Measurements from ENCODE around the gene KDM1B.
A peak's percentile ranks its signal among the peaks of the same experiment; 100 is the strongest.

Gene KDM1B, protein sequence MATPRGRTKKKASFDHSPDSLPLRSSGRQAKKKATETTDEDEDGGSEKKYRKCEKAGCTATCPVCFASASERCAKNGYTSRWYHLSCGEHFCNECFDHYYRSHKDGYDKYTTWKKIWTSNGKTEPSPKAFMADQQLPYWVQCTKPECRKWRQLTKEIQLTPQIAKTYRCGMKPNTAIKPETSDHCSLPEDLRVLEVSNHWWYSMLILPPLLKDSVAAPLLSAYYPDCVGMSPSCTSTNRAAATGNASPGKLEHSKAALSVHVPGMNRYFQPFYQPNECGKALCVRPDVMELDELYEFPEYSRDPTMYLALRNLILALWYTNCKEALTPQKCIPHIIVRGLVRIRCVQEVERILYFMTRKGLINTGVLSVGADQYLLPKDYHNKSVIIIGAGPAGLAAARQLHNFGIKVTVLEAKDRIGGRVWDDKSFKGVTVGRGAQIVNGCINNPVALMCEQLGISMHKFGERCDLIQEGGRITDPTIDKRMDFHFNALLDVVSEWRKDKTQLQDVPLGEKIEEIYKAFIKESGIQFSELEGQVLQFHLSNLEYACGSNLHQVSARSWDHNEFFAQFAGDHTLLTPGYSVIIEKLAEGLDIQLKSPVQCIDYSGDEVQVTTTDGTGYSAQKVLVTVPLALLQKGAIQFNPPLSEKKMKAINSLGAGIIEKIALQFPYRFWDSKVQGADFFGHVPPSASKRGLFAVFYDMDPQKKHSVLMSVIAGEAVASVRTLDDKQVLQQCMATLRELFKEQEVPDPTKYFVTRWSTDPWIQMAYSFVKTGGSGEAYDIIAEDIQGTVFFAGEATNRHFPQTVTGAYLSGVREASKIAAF

DNA sequence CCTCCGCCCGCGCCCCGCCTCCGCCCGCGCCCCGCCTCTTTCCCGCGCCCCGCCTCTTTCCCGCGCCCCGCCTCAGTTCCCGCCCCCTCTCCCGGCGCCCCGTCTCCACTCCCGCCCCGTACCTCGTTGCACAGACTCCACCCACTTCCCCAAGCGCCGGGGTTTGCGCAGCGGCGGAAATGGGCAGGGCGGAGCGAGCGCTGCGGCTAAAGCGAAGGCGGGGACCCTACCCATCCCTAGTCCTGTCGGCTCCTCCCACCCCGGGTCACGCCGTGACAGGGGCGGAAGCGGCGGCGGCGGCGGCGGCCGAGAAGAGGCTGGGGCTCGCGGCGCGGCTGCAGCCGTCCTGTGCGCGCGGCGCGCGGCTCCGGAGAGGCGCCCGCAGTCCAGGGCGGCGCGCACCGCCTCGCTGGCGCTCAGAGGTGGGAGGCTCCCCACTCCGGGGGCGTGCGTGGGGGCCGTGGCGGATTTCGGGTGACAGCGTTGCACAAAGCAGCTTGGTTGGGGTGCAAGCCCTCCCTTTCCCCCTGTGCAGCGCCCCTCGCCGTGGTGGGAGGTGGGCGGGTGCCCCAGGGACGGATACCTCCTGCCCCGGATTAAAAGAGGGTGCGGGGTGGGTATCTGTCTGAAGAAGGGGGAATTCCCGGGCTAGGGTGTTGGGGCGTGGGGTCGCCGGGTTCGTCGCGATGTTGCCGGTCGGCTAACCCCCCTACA lies at the start of gene KDM1B:
TSS of gene KDM1B (plus strand) at position 273 of the 714 bp plus-strand sequence. CDS start 4,474 bp downstream, outside the sequence.
- peak; percentile 98 for DNase-seq (ENCODE audit: low spot score)

GRCh38 chr6:18107061-18107460 lies 48.2 kb upstream of the KDM1B start:
- DNase-seq (ENCODE audit: low spot score): no peak

DNA sequence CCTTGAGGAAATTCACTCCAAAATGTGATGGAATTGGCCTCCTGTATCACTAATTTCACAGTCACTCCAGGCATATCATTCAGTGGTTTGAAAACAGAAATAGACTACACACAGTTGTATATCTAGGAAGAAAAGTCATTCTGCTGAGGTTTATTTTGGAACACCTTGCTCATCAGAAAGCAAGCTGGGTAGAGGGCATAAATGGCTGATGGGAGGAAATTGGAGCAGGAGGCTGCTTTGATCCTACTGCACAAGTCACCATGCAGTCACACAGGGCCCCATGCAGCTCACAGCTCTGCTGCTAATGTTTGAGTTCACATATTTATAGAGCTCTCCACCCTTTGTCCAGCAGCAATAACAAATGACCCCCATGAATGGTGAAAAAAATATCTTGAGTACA lies 45.1 kb upstream of the KDM1B start:
- no peak for DNase-seq (ENCODE audit: low spot score)

DNA sequence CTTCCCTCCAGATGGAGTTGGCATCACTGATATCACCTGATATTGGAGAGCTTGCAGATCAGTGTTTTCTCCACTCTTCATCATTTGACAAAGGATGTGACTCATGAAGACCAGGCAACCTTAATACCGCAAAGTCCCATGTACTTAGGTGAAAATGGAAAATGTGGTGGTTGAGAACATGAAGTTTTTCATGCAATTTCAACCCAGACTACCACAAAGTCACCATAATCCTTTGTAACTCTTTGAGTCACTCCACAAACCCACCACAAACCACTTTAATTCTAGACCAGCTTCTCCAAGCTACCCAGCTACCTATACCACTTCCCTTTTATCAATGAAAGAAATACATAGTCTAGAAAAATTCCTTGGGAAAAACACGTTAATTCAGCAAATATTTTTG lies 39.9 kb upstream of the KDM1B start:
- DNase-seq (ENCODE audit: low spot score): no peak

DNA sequence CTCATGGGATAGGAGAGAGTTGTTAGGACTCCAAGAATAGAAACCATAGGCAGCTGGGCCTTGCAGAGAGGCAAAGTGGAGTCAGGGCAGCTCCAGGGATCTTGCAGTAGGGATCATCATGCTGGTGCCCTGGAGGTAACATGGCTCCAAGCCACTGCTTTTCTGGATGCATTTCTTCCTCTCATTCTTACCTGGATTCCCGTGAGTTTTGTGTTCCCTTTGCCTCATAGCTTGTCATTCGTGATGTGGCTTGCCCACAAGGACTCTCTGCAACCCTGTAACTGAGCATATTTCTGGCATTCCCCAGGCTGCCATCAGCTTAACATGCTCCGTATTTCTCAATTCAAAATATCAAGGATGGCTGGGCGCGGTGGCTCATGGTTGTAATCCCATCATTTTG lies 38.1 kb upstream of the KDM1B start:
- no peak for DNase-seq (ENCODE audit: low spot score)

- DNase-seq (ENCODE audit: low spot score): peak; percentile 84
Observed at GRCh38 chr6:18118330-18118729, 36.9 kb upstream of the KDM1B start.

- no peak for DNase-seq (ENCODE audit: low spot score)
Observed at GRCh38 chr6:18119236-18119635, 36.0 kb upstream of the KDM1B start.

DNA sequence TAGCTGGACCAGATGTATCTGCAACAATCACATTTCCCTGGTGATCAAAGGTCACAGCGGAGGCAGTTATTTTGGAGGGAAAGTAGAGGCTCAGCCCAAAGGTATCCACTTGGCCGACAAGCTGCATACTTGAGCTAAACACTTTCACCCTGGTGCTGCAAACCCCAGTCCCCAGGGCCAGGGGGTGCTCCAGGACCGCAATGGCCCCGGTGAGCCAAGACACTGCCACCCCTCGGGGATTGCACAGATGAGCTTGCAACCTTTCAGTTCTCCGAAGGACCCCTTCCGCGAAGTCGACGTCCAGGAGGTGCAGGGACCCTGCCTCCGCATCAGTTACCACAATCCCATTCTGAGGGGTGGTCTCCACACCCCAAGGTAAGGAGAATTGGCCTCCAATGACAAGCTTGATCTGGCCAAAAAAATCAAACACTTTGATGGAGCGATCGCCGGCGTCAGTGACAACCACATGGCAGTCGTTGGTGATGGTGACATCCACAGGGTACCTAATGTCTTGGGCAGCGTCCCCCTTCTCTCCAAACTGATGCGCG lies 33.6 kb upstream of the KDM1B start:
- no peak for DNase-seq (ENCODE audit: low spot score)

- peak; percentile 83 for DNase-seq (ENCODE audit: low spot score)
Observed at GRCh38 chr6:18122128-18123093, 32.8 kb upstream of the KDM1B start, which contains the start of gene NHLRC1. Gene NHLRC1 (minus strand): TSS chr6:18122677. CDS start chr6:18122606, 71 bp downstream.

DNA sequence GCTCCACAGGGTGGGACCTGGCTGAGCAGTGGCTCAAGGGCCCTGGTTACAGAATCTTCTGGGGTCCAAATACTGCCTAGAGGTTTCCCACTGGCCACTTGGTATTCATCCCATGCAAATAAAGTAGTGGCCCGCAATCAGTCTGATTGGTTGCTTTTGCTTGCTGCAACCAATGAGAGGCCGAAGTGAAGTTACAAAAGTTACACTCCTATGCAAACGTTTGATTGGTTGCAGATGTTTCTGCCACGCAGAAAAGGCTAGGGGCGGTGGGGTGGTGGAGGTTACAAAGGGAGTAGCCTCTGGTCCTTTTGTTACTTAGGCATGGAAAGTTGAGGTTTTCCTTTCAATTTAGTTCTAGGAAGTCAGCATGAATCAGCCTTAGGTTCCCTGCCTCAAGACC lies 29.1 kb upstream of the KDM1B start:
- no peak for DNase-seq (ENCODE audit: low spot score)

DNA sequence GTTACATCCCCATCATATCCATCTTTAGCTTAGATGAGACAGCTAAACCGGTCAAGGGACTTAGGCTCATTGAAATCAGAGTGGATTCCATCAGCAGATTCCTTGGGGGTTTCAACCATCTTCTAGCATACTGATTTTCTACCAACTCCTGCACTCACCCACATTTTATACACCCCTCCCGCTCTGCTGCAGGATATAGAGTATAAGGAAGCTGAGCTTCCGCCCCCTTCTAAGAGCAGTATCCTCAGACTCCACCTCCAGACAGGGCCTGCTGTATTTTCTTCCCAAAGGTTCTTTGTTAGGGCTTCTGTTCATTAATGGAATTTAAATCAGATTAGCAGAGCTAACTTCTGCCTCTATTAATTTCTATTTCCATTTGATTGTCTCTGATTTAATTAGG lies 22.9 kb upstream of the KDM1B start:
- no peak for DNase-seq (ENCODE audit: low spot score)

GRCh38 chr6:18135171-18135570 lies 20.1 kb upstream of the KDM1B start:
- DNase-seq (ENCODE audit: low spot score): no peak

DNA sequence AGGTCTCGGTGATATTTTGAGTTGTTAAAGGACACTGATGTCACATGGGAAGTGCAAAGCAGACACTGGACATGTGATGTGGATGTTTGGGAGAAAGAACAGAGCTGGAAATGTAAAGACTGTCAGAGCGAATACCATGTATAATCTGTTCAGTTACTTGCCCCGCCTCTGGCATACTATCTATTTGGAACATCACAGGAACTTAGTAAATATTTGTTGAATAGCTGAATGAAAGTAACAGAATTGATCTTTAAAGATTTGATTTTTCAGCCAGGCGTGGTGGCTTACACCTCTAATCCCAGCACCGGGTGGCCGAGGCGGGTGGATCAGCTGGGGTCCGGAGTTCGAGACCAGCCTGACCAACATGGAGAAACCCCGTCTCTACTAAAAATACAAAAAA lies 19.0 kb upstream of the KDM1B start:
- DNase-seq (ENCODE audit: low spot score): no peak

- no peak for DNase-seq (ENCODE audit: low spot score)
Observed at GRCh38 chr6:18138906-18139305, 16.3 kb upstream of the KDM1B start.

DNA sequence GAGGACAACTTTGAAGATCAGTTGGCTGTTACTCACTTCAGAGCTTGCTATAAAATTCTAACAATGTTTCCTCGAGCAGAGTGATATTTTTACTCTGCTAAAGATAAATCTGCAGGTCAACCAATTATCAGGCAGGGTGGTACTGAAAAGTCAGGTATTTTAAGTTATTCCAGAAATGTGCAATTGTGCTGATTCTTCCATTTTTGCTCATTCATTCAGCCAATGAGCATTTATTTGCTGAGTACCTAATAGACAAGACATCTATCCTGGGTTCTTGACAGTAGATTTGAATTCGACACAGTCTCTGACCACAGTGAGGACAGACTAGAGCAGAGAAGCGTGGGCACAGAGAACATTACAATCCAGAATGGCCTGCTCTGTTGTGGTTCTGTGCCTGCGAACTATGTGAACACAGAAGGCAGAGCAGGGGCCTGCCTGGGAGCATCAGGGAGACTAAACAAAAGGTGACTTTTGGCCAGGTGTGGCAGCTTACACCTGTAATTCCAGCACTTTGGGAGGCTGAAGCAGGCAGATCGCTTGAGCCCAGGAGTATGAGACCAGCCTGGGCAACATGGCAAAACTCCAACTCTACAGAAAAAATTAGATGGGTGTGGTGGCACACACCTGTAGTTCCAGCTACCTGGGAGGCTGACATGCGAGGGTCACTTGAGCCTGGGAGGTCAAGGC lies 15.1 kb upstream of the KDM1B start:
- DNase-seq (ENCODE audit: low spot score): no peak

DNA sequence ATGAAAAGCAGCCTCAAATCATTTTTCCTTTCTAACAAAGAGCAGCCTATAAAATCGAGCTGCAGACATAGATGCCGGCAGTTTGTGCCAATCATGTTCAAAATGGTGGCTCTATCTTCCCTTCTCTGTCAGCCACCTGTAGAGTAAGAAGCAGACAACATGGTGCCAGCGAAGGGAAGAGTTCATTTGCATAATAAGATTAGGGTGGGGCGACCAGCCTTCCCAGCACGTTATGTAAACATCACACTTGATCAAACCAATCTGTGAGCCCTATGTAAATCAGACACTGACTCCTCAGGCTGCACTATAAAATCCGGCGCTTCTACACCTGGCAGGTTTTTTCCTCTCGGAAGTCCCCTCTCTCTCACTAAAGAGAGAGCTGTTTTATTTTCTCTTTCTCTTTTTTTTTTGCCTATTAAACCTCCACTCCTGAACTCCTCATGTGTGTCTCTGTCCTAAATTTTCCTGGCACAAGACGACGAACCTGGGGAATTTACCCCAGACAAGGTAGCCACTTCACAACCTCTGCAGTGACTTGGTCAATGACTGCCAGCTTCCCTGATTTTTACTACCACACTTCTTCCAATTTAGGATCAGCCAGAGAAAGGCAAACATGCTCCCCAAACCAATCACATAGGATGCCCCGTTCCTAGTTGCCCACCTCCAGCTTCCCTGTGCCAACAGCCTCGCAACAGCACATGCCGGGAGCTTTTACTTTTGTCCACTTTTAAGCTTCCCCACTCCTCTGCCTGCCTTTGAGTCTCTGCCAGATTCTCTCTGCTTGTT lies 13.2 kb upstream of the KDM1B start:
- no peak for DNase-seq (ENCODE audit: low spot score)

GRCh38 chr6:18142591-18142861 lies 12.7 kb upstream of the KDM1B start:
- DNase-seq (ENCODE audit: low spot score): no peak

- no peak for DNase-seq (ENCODE audit: low spot score)
Observed at GRCh38 chr6:18147160-18147559, 8.1 kb upstream of the KDM1B start.

- no peak for DNase-seq (ENCODE audit: low spot score)
Observed at GRCh38 chr6:18147616-18148015, 7.6 kb upstream of the KDM1B start.
